ENCODE data around the gene CAPZB.

- TF ChIP-seq EZH2 (IDR thresholded peaks at IDR 0.05; ENCODE audit: borderline replicate concordance, low read length) (no peak), CTCF (IDR thresholded peaks at IDR 0.05; ENCODE audit: low read length) (no peak)
These were observed 121.7 kb downstream of the CAPZB start for GRCh38 chr1:19363536-19364152.

Data from OCI-LY1 (cell line).